Colonic mucosa (tissue), 4 donors: ENCODE results near the gene TTLL10. TPM values are rescaled to one million over a fixed set of nuclear protein-coding genes. Genes with fewer than 3 reads are reported as not detected.

Experiments
- DNase-seq: peaks from one replicate; pipeline ENCODE4 v3.0.0-alpha.2; 2020
- H3K27ac ChIP-seq: fragments of 200-600 bp; one replicate; pipeline ENCODE4 v1.8.0; 2021
- H3K27me3 ChIP-seq: fragments of 200-600 bp; one replicate; pipeline ENCODE4 v1.8.0; 2021
- H3K36me3 ChIP-seq: fragments of 200-600 bp; one replicate; pipeline ENCODE4 v1.8.0; 2021
- H3K4me1 ChIP-seq: fragments of 200-600 bp; one replicate; pipeline ENCODE4 v1.8.0; 2021; ENCODE audit warnings: mild to moderate bottlenecking
- H3K4me3 ChIP-seq: fragments of 200-600 bp; one replicate; pipeline ENCODE4 v1.8.0; 2021
- H3K9ac ChIP-seq, 2 donors: one replicate each; pipeline ENCODE4 v1.7.0; 2013; ENCODE audit warnings: control low read depth in 2 of 2, low read depth in 2 of 2, low read length in 2 of 2
- H3K9me3 ChIP-seq: fragments of 200-600 bp; one replicate; pipeline ENCODE4 v1.8.0; 2021
- intact Hi-C: fragments of 100-400 bp; cut with DNase I; formaldehyde crosslinking; loops from one replicate; pipeline ENCODE4 v1.14.1; 2022
- total RNA-seq, 2 donors: library from RNA; stranded (reverse); fragmentation: NEBNext Ultra II Directional in 1 of 2; extraction: Animal tissue kit (Norgen Biotek cat#: 25700) in 1 of 2; gene quantifications; one replicate each; pipeline ENCODE4 v1.2.1, GENCODE V29; 2021
- TF ChIP-seq, protein P1 (sequence below): fragments of 200-600 bp; IDR thresholded peaks from one replicate; pipeline ENCODE4 v1.8.0; 2022; ENCODE audit warnings: antibody characterized with exemption, mild to moderate bottlenecking
- donor health status: healthy.
- donor health status: DM: no; HTN: no; CAD: no.
- donor health status: DM: no; HTN: no; CAD: no.

TTLL10 gene
- total RNA-seq, 2 donors from 2014 or later, result 0.64 to 2.3 TPM

DNA sequence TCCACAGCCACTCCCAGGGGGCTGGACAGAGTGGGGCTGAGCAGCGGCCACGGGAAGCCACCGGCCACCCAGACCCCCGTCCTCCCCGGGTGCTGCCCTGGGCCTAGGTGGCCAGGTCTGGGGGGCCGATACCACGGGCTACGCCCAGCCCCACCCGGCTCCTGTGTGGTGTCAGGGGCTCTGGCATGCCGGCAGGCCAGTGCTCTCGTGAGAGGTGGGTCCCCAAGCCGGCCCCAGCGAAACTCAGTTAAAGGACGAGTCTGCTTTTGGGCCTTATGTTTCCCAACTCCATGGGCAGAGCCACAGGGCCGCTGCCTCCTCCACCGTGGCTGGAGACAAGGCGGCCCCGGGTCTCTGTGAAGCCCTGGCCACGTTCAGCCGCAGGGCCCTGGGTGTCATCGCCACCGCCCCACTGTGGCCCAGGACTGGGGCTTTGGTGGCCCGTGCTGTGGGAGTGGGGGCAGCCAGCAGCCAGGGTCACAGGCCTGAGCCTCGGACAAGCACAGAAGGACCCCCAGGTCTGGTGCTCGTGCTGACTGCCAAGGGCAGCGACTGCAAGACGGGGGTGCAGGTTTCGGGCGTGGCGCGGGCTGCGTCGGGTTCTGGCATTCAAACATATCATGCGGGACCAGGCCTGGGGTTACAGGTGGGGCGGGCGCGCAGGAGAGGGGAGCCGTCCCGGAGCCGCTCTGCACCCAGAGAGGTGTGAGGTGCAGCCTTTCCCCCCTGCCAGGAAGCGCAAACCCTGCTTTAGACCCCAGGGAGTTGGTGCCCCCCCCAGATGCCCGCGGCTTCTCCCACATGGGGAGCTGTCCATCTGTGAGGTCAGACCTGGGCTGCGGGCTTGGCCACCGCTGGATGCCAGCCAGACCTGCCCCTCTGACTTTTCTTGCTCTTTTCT, 45.9 kb upstream of the TTLL10 start:
- intact Hi-C loops, result no loop called here
- Histone ChIP-seq H3K4me3 (peak overlapping the region; percentile 43), H3K4me1 (peaks cover 4% of the 10 kb centered on the region), H3K9me3 (no peaks in the 10 kb centered on the region), H3K36me3 (no peaks in the 10 kb centered on the region), H3K27ac (peak overlapping the region; percentile 92), H3K9ac (peak overlapping the region; percentile 83 to 97), H3K27me3 (no peaks in the 10 kb centered on the region)
- no peak for DNase-seq
- TF ChIP-seq, protein P1, sequence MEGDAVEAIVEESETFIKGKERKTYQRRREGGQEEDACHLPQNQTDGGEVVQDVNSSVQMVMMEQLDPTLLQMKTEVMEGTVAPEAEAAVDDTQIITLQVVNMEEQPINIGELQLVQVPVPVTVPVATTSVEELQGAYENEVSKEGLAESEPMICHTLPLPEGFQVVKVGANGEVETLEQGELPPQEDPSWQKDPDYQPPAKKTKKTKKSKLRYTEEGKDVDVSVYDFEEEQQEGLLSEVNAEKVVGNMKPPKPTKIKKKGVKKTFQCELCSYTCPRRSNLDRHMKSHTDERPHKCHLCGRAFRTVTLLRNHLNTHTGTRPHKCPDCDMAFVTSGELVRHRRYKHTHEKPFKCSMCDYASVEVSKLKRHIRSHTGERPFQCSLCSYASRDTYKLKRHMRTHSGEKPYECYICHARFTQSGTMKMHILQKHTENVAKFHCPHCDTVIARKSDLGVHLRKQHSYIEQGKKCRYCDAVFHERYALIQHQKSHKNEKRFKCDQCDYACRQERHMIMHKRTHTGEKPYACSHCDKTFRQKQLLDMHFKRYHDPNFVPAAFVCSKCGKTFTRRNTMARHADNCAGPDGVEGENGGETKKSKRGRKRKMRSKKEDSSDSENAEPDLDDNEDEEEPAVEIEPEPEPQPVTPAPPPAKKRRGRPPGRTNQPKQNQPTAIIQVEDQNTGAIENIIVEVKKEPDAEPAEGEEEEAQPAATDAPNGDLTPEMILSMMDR, result no peak

- Histone ChIP-seq H3K9ac (peak overlapping the region; percentile 83 to 97), H3K27me3 (no peaks in the 10 kb centered on the region), H3K9me3 (no peaks in the 10 kb centered on the region), H3K4me1 (peaks cover 4% of the 10 kb centered on the region), H3K27ac (peak overlapping the region; percentile 92), H3K36me3 (no peaks in the 10 kb centered on the region), H3K4me3 (peak overlapping the region; percentile 43)
- peak; percentile 65 for DNase-seq
- TF ChIP-seq, protein P1, result no peak
- intact Hi-C loops, result no loop called here
Observed at GRCh38 chr1:1128454-1129139, 45.1 kb upstream of the TTLL10 start.

DNA sequence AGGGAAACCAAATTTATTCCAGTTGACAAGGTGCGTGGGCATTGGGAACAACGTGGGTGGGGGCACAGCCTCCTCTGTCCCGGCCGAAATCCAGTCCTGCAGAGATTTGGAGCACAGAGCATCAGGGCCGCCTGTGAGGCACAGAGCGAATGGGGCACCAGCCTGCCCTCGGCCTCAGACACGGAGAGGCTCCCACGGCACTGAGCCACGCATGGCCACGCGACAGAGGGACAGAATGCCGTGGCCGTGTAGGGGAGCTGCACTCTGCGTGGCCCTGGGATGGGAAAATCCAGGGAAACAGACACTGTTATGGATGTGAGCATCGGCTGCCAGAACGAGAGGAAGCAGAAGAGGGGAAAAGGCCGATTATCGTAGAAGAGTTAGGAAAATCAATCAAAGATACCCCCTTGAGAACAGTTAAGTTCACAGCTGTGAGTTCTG, 44.3 kb upstream of the TTLL10 start:
- H3K9me3 ChIP-seq, result no peaks in the 10 kb centered on the region
- H3K27ac ChIP-seq, result peak overlapping the region; percentile 92
- peak overlapping the region; percentile 83 to 97 for H3K9ac ChIP-seq
- H3K27me3 ChIP-seq, result no peaks in the 10 kb centered on the region
- intact Hi-C loops, result no loop called here
- H3K4me1 ChIP-seq, result no peaks in the 10 kb centered on the region
- DNase-seq, result no peak
- TF ChIP-seq, protein P1, result no peak
- no peaks in the 10 kb centered on the region for H3K36me3 ChIP-seq
- peak overlapping the region; percentile 43 for H3K4me3 ChIP-seq

- peak overlapping the region; percentile 62 to 92 for H3K9ac ChIP-seq
- H3K4me1 ChIP-seq, result peaks cover 9% of the 10 kb centered on the region
- TF ChIP-seq, protein P1, result no peak
- H3K27me3 ChIP-seq, result no peaks in the 10 kb centered on the region
- H3K27ac ChIP-seq, result peak overlapping the region; percentile 92
- H3K36me3 ChIP-seq, result no peaks in the 10 kb centered on the region
- peak overlapping the region; percentile 9 for H3K4me3 ChIP-seq
- no peaks in the 10 kb centered on the region for H3K9me3 ChIP-seq
- peak; percentile 67 for DNase-seq
- intact Hi-C loops, result loop anchor here (2.0 kb wide), 1 partner anchor 34 kb away; no protein-coding TSS in a partner anchor
Observed at GRCh38 chr1:1130206-1131120, 43.2 kb upstream of the TTLL10 start.
